Neuronal stem cell (in vitro differentiated cells): ENCODE data around the gene PHGDH.

Experiments
- DNase-seq: peaks from one replicate; pipeline ENCODE4 v3.0.0-alpha.2; 2013; ENCODE audit warnings: low spot score
- H2AFZ ChIP-seq: one replicate; pipeline ENCODE4 v1.6.1; 2013; ENCODE audit warnings: mild to moderate bottlenecking, low read length, inconsistent platforms
- H2AK5ac ChIP-seq: 2 replicates; pipeline ENCODE4 v1.6.1; 2013; ENCODE audit warnings: low read depth, mild to moderate bottlenecking, inconsistent platforms, low read length, moderate library complexity, mixed read lengths
- H2BK120ac ChIP-seq: 2 replicates; pipeline ENCODE4 v1.6.1; 2013; ENCODE audit warnings: low read depth, mild to moderate bottlenecking, inconsistent platforms, low read length, moderate library complexity, mixed read lengths
- H2BK12ac ChIP-seq: one replicate; pipeline ENCODE4 v1.6.1; 2013; ENCODE audit warnings: low read length, inconsistent platforms
- H2BK15ac ChIP-seq: 2 replicates; pipeline ENCODE4 v1.6.1; 2013; ENCODE audit warnings: mild to moderate bottlenecking, low read length, inconsistent platforms, mixed read lengths
- H2BK5ac ChIP-seq: one replicate; pipeline ENCODE4 v1.6.1; 2013; ENCODE audit warnings: inconsistent platforms, mild to moderate bottlenecking, low read length, moderate library complexity
- H3K14ac ChIP-seq: one replicate; pipeline ENCODE4 v1.6.1; 2013; ENCODE audit warnings: low read length, inconsistent platforms
- H3K18ac ChIP-seq: 2 replicates; pipeline ENCODE4 v1.6.1; 2013; ENCODE audit warnings: low read length, inconsistent platforms
- H3K23ac ChIP-seq: 2 replicates; pipeline ENCODE4 v1.6.1; 2013; ENCODE audit warnings: low read depth, mild to moderate bottlenecking, mixed read lengths, low read length, inconsistent platforms; ENCODE audit not compliant: poor library complexity
- H3K27ac ChIP-seq: replicated peaks from 3 replicates; pipeline ENCODE4 v1.5.1; 2013; ENCODE audit warnings: low read length, inconsistent platforms
- H3K27me3 ChIP-seq, 3 experiments: 2 replicates each; pipeline ENCODE4 v1.6.1; 2013; ENCODE audit warnings: low read length in 3 of 3, mild to moderate bottlenecking in 2 of 3, inconsistent platforms in 1 of 3, low read depth in 1 of 3, mixed read lengths in 1 of 3, moderate library complexity in 1 of 3; ENCODE audit not compliant: control insufficient read depth in 3 of 3, insufficient read depth in 3 of 3
- H3K36me3 ChIP-seq, 2 donors: replicated peaks in 1 of 2; 2 replicates each; pipeline ENCODE4 v1.6.1; 2013; ENCODE audit warnings: low read length in 2 of 2; ENCODE audit not compliant: control insufficient read depth in 2 of 2, insufficient read depth in 2 of 2
- H3K4ac ChIP-seq: 2 replicates; pipeline ENCODE4 v1.6.1; 2013; ENCODE audit warnings: inconsistent platforms, mild to moderate bottlenecking, low read length, moderate library complexity
- H3K4me1 ChIP-seq, 2 donors: 1 replicate in 1 of 2; 2 replicates in 1 of 2; pipeline ENCODE4 v1.6.1; 2013; ENCODE audit warnings: low read length in 2 of 2, low read depth in 1 of 2; ENCODE audit not compliant: control insufficient read depth in 2 of 2, insufficient read depth in 1 of 2
- H3K4me2 ChIP-seq: one replicate; pipeline ENCODE4 v1.6.1; 2013; ENCODE audit warnings: mild to moderate bottlenecking, low read length, inconsistent platforms; ENCODE audit not compliant: insufficient read depth, poor library complexity, severe bottlenecking
- H3K4me3 ChIP-seq, 2 donors: 2 replicates each; pipeline ENCODE4 v1.5.1; 2013; ENCODE audit warnings: low read length in 2 of 2, mild to moderate bottlenecking in 2 of 2, inconsistent platforms in 1 of 2, moderate library complexity in 1 of 2
- H3K79me1 ChIP-seq: one replicate; pipeline ENCODE4 v1.6.1; 2013; ENCODE audit warnings: low read depth, mild to moderate bottlenecking, inconsistent platforms, low read length, moderate library complexity
- H3K9ac ChIP-seq: one replicate; pipeline ENCODE4 v1.6.1; 2013; ENCODE audit warnings: mild to moderate bottlenecking, low read depth, low read length, inconsistent platforms; ENCODE audit not compliant: poor library complexity
- H3K9me3 ChIP-seq, 2 donors: replicated peaks in 1 of 2; 2 replicates each; pipeline versions ENCODE3 to v1.6.1; 2013; ENCODE audit warnings: low read length in 2 of 2, mild to moderate bottlenecking in 2 of 2, inconsistent platforms in 1 of 2, low read depth in 1 of 2, mixed read lengths in 1 of 2, moderate library complexity in 1 of 2; ENCODE audit not compliant: control insufficient read depth in 2 of 2, insufficient read depth in 1 of 2
- H4K8ac ChIP-seq: one replicate; pipeline ENCODE4 v1.6.1; 2013; ENCODE audit warnings: low read depth, mild to moderate bottlenecking, inconsistent platforms, low read length, moderate library complexity
- H4K91ac ChIP-seq: one replicate; pipeline ENCODE4 v1.6.1; 2013; ENCODE audit warnings: low read length, low read depth, mild to moderate bottlenecking, inconsistent platforms; ENCODE audit not compliant: poor library complexity
- WGBS, 2 donors: extraction: QIAGEN DNeasy Blood & Tissue Kit; methylation state at CpG; one replicate each; pipeline ENCODE4 v1.1.7; 2013; ENCODE audit warnings: missing lambda C conversion rate in 2 of 2, mixed read lengths in 1 of 2; ENCODE audit not compliant: insufficient read length in 2 of 2, insufficient replicate concordance in 1 of 2; ENCODE audit errors: extremely low coverage in 2 of 2; 5-methylcytosine and 5-hydroxymethylcytosine counted together

The PHGDH gene

DNA sequence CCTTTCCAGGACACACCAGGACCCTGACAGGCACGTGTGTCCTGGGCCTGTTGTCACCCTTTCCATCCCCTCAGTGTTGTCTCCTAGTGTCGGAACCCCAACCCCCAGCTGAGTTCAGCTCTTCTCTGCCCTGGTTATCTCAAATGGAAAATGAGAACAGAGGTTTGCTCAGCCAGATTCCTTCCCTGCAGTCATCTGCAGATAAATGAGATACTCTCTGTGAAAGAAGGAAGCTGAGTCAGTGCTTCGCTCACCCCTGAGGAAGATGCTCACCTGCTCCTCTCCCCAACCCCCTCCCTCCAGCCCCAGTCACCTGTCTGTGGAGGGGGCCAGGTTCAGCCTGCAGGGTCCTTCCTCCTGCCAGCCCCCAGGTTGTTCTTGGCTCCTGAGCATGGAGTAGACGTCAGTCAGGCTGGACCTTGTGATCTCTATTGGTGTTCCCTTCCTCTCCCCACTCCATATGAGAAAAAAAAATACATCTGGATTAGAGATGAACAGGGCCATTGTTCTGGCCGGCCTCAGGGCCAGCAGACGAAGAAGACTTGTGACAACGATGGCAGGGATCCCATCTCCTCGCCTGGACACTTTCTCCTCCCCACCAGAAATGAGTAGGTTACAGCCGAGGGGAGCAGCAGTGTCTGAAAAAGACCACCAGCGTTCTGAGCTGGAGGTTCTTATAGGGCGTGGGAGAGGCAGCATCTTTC lies 20.9 kb downstream of the PHGDH start:
- H3K27ac ChIP-seq = no peak overlapping the region
- no peak overlapping the region for H2AFZ ChIP-seq
- no CpG with 5 or more reads among the region's 11 CpGs for WGBS, 2 donors
- H3K9me3 ChIP-seq = peaks cover 0 to 1% of the 10 kb centered on the region in 2 donors
- peaks cover 63 to 100% of the 10 kb centered on the region in 2 donors for H3K36me3 ChIP-seq
- no peak overlapping the region for H2BK12ac ChIP-seq
- H2BK120ac ChIP-seq = no peak overlapping the region
- H3K4me1 ChIP-seq = peaks cover 0 to 12% of the 10 kb centered on the region in 2 donors
- no peak overlapping the region for H4K8ac ChIP-seq
- no peak overlapping the region for H2BK15ac ChIP-seq
- peaks cover 9% of the 10 kb centered on the region for H3K79me1 ChIP-seq
- H2BK5ac ChIP-seq = no peak overlapping the region
- no peaks in the 10 kb centered on the region for H3K27me3 ChIP-seq
- no peak for DNase-seq
- no peak overlapping the region for H3K23ac ChIP-seq
- H3K14ac ChIP-seq = no peak overlapping the region
- H4K91ac ChIP-seq = no peak overlapping the region
- no peak overlapping the region for H3K4me2 ChIP-seq
- H3K4ac ChIP-seq = no peak overlapping the region
- H3K18ac ChIP-seq = no peak overlapping the region
- no peak overlapping the region for H2AK5ac ChIP-seq
- no peak overlapping the region for H3K4me3 ChIP-seq
- no peak overlapping the region for H3K9ac ChIP-seq

DNA sequence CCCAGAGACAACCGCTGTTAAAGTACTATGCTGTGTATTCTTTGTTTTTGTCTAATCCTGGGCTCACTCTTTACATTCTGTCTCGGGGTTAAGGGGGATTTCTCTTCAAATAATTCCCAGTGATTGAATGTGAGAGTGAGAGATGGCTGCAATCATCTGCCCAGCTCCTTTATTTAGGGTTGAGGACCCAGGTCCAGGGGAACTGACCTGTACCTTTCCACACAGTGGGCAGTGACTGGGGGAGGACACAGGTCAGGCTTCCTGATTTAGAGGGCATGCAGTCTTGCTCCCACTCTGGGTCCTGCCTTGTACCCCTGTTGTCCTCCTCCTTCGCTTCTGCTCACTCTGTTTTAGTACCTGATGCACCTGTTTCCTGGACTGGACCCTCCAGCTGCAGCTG lies 22.0 kb downstream of the PHGDH start:
- Histone ChIP-seq H3K4me1 (peaks cover 0 to 15% of the 10 kb centered on the region in 2 donors), H3K4me3 (no peak overlapping the region)
- no peak for DNase-seq

DNA sequence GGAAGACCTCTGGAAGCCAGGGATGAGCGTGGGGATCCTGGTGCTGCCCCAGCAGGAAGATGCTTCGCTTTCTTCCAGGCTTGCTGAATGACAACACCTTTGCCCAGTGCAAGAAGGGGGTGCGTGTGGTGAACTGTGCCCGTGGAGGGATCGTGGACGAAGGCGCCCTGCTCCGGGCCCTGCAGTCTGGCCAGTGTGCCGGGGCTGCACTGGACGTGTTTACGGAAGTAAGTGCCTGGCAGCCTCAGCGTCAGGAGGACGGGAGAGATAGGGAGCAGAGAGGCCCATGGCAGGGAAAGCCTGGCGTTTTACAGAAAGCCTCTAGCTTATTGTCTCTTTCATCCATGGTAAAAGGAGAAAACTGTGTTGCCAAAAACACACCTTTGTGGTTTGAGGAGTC lies 23.5 kb downstream of the PHGDH start:
- WGBS, 2 donors = no CpG with 5 or more reads among the region's 14 CpGs
- no peak overlapping the region for H2AK5ac ChIP-seq
- H3K27me3 ChIP-seq = no peaks in the 10 kb centered on the region
- H2BK5ac ChIP-seq = no peak overlapping the region
- DNase-seq = no peak
- no peak overlapping the region for H3K4me2 ChIP-seq
- H3K9me3 ChIP-seq = peaks cover 0 to 1% of the 10 kb centered on the region in 2 donors
- H3K36me3 ChIP-seq = peaks cover 66 to 99% of the 10 kb centered on the region in 2 donors
- no peak overlapping the region for H2BK12ac ChIP-seq
- H3K27ac ChIP-seq = no peak overlapping the region
- no peak overlapping the region for H3K18ac ChIP-seq
- H2BK120ac ChIP-seq = no peak overlapping the region
- no peak overlapping the region for H3K9ac ChIP-seq
- H3K4me1 ChIP-seq = peaks cover 0 to 15% of the 10 kb centered on the region in 2 donors
- no peak overlapping the region for H3K4me3 ChIP-seq
- no peak overlapping the region for H4K91ac ChIP-seq
- H3K79me1 ChIP-seq = peaks cover 9% of the 10 kb centered on the region
- no peak overlapping the region for H2AFZ ChIP-seq
- H2BK15ac ChIP-seq = no peak overlapping the region
- no peak overlapping the region for H4K8ac ChIP-seq
- H3K4ac ChIP-seq = no peak overlapping the region
- H3K14ac ChIP-seq = no peak overlapping the region
- no peak overlapping the region for H3K23ac ChIP-seq

More for the DNA sequence above, 22.0 kb downstream of the PHGDH start:
- no peak overlapping the region for H3K18ac ChIP-seq
- H3K4ac ChIP-seq = no peak overlapping the region
- no peak overlapping the region for H2AFZ ChIP-seq
- H3K23ac ChIP-seq = no peak overlapping the region
- no peak overlapping the region for H3K4me2 ChIP-seq
- H3K9ac ChIP-seq = no peak overlapping the region
- H3K36me3 ChIP-seq = peaks cover 66 to 99% of the 10 kb centered on the region in 2 donors
- no peak overlapping the region for H2BK12ac ChIP-seq
- no peak overlapping the region for H2AK5ac ChIP-seq
- no peak overlapping the region for H2BK5ac ChIP-seq
- peaks cover 9% of the 10 kb centered on the region for H3K79me1 ChIP-seq
- no peak overlapping the region for H3K27ac ChIP-seq
- no peak overlapping the region for H4K91ac ChIP-seq
- H2BK120ac ChIP-seq = no peak overlapping the region
- no peak overlapping the region for H3K14ac ChIP-seq
- no peaks in the 10 kb centered on the region for H3K27me3 ChIP-seq
- H2BK15ac ChIP-seq = no peak overlapping the region
- WGBS, 2 donors = no CpG with 5 or more reads among the region's 3 CpGs
- peaks cover 0 to 1% of the 10 kb centered on the region in 2 donors for H3K9me3 ChIP-seq
- no peak overlapping the region for H4K8ac ChIP-seq

- no peak overlapping the region for H2BK5ac ChIP-seq
- no peak for DNase-seq
- no peak overlapping the region for H4K91ac ChIP-seq
- no peak overlapping the region for H3K27ac ChIP-seq
- H3K14ac ChIP-seq = no peak overlapping the region
- peaks cover 0 to 1% of the 10 kb centered on the region in 2 donors for H3K9me3 ChIP-seq
- H2AFZ ChIP-seq = no peak overlapping the region
- peaks cover 0 to 11% of the 10 kb centered on the region in 2 donors for H3K4me1 ChIP-seq
- H4K8ac ChIP-seq = no peak overlapping the region
- no peak overlapping the region for H2BK120ac ChIP-seq
- no peak overlapping the region for H2BK12ac ChIP-seq
- peaks cover 73 to 99% of the 10 kb centered on the region in 2 donors for H3K36me3 ChIP-seq
- H3K23ac ChIP-seq = no peak overlapping the region
- H3K27me3 ChIP-seq = no peaks in the 10 kb centered on the region
- no peak overlapping the region for H3K4ac ChIP-seq
- no peak overlapping the region for H3K9ac ChIP-seq
- no peak overlapping the region for H2BK15ac ChIP-seq
- H3K4me2 ChIP-seq = no peak overlapping the region
- no CpG with 5 or more reads among the region's 2 CpGs for WGBS, 2 donors
- no peak overlapping the region for H3K18ac ChIP-seq
- H3K4me3 ChIP-seq = no peak overlapping the region
- peaks cover 5% of the 10 kb centered on the region for H3K79me1 ChIP-seq
- no peak overlapping the region for H2AK5ac ChIP-seq
Measured at GRCh38 chr1:119736649-119737039, 24.9 kb downstream of the PHGDH start.
